HG02610 (cell line): ENCODE data around the gene SLC6A15.
A peak's percentile ranks its signal among the peaks of the same experiment; 100 is the strongest.

Experiments
- ATAC-seq: cut with Tn5 transposase; IDR thresholded peaks from one replicate; pipeline ENCODE4 v1.9.1; 2021; ENCODE audit warnings: mild to moderate bottlenecking, moderate library complexity; ENCODE audit not compliant: unreplicated experiment

The SLC6A15 gene

DNA sequence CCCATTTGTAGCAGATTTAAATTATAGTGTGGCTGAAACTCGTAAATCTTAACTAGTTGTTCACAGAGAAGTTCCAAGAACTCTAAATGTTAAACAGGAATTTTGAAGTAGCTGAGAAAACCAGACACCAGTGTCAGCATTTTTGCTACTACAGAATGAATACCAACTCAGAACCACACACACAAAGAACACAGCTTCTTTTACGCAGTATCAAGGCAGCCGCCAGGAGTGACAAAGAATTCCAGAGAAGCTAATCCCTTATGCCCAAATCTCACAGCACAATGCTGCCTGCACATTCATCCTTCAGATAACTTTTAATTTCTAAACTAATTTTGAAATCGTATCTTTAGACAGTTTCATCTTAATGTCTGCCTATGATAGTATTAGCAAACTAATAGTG, 37.4 kb downstream of the SLC6A15 start:
- ATAC-seq, result no peak

DNA sequence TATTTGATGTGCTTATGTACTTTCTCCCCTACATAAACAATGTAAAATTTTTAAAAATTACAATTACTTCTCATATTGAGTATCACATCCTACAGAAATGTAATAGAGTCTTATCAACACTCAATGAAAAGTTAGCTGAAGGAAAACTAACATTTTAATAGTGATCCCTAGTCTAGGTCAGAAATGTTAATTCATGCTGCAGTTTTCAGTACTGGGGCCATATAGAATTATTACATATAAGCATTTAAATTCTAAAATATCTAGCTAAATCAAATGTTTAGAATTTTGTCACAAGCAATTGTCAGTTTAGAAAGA, 37.8 kb downstream of the SLC6A15 start:
- ATAC-seq, result no peak

DNA sequence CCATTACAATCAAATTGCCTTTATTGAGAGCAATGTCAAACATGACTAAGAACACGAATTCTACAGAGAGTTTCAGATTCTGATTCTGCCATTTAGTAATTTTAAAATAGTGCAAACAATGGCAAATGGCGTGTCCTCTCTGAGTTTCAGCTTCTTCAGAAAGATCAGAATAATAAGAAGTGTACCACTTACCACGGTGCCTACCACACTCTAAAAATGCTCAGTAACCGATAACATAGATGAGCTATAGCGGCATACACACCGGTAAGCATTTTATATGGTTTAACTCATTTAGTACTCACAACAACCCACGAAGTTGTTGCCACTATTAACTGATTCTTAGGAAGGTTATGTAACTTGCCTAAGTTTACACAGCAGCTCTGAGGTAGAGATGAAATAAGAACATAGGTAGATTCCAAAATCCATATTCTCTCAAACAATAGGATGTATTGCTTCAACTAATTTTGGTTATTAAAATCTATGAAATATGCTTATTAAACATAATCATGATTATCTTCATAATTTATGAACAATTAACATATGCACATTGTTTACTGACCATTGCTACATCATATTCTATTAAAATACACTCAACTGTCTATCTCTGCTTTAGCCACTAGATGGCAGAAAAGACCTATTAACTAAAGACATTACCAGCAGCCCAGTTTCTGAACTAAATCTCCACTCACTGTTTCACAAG, 38.3 kb downstream of the SLC6A15 start:
- ATAC-seq, result peak; percentile 96

DNA sequence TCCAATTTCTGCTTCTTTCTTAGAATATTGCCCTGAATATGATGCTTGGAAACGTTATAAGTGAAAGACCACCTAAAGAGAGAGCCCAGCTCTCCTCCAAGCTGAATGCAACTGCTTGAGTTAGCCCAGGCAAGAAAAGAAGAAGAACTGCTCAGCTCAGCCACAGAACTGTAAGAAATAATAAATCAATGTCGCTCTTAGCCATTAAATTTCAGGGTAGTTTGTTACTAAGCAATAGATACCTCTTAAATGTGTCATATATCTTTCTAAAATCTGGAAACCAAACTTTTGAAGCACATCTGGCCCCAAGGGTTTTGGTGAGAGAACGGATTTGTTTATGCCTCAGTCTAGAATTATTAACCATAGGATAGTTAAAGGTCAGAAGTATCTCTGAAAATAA, 50.4 kb downstream of the SLC6A15 start:
- ATAC-seq, result no peak

DNA sequence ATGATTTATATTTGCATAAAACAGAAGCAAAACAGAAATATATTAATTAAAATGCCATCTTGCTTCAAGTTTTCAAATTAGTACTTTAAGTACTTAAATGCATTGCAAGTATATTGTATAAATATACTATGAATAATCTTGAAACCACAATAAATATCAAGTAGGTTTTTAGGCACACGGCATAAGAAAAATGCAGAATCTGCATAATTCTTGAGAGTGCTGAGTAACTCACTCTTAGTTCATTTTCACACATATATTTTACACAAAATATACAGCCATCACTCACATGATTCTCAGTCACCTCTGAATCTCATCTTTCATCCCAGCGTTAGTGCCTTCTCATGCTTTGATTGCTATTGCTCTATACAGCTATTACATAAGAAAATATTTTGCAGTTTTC, 51.9 kb downstream of the SLC6A15 start:
- no peak for ATAC-seq

DNA sequence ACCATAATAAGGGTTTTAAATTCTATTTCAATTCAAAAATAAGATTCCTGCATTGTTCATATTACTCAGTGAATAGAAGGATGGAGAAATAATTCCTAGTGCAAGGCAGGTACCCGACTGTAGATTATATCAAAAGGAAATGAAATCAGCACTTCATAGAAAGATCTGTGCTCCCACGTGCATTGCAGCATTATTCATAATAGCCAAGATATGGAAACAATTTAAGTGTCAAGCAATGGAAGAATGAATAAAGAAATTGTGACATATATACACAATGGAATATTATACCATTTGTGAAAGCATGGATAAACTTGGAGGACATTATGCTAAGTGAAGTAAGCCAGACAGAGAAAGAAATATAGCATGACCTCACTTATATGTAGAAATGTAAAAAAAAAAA, 53.8 kb downstream of the SLC6A15 start:
- no peak for ATAC-seq

DNA sequence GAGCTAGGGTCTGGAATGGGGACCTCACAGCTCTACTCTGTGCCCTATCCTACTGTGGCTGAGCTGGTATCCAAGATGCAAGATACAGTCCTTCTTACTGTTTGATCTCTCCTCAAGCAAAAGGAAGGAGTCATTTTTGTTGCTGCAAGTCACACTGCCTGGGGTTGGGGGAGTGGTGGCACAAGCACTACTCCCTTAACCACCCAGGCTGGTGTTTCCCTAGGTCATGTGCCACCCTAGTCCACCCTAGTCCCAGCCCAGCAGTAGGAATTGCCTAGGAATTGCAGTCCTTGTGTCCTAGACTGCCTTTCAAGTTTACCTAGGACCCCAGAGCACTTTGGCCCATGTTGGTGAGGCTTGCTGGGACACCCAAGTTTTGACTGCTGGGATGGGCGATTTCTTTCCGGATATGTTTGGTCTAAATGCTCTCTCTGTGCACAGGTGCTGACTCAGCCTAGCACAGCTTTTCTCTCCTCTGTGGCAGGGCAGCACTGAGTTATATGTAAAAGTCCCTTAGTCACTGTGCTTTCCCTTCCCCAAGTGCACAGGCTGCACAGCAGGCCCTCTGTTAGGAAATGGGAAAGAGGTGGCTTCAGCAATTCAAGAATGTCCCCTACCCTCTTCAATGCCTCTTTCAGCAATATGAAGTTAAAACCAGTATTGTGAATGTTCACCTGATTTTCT, 54.9 kb downstream of the SLC6A15 start:
- no peak for ATAC-seq

DNA sequence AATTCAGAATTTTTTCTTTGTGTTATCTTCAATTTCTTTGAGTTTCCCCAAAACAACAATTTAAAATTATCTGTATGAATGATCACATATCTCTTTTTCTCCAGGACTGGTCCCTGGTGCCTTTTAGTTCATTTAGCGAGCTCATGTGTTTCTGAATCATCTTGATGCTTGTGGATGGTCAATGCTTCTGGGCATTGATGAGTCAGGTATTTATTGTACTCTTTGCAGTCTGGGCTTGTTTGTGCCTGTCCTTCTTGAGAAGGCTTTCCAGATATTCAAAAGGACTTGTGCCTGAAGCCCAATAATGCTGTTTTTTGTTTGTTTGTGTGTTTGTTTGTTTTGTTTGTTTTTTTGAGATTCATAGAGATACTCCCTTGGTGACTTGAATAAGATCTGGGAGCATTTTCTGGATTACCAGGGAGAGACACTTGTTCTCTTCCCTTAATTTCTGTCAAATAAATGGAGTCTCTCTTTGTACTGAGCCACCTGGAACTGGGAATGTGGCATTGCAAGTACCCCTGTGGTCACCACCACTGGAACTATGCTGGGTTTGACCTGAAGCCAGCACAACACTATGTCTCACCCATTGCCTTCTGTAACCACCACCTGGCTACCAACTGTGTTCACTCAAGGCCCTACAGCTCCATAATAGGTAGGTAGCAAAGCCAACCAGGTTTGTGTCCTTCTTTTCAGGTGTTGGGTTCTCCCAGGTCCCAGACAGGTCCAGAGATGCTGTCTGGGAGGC, 56.3 kb downstream of the SLC6A15 start:
- no peak for ATAC-seq

DNA sequence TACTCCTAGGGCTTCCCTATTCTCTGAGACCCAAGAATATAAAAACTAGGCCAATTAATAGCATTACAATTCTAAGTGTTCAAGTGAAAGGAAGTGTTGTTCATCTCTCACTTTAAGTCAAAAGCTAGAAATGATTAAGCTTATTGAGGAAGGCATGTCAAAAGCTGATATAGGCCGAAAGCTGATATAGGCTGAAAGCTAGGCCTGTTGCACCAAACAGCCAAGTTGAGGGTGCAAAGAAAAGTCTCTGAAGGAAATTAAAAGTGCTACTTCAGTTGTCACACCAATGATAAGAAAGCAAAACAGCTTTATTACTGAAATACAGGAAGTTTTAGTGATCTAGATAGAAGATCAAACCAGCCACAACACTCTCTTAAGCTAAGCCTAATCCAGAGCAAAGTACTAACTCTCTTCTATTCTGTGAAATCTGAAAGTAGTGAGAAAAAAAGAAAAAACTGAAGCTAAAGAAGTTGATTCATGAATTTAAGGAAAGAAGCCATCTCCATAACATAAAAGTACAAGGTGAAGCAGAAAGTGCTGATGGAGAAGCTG, 68.9 kb downstream of the SLC6A15 start:
- no peak for ATAC-seq

DNA sequence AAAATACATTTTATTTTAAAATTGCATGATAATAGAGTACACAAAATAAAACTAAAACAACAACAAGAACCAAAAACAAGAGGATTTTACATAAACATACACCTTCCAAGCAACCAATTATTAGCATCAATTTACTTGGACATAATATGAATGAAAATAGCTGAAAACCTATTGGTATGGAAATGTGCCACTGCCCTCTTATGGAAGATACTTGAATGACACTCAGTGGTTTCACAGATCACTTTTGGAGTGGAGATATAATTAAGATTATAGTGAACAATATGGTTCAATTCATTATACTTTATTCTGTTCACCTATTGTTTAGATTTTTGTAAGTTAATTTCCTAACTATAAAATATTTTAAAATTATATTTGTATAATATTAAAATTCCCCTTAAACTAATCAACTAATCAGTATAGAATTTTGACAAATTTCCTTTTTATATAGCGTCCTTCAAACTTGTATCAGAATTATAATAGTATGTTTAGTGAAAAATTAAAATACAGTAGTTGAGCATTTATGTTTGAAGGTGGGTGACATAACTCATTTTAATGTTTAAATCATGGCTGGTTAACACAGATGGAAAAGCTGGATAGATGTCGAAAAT, 70.1 kb downstream of the SLC6A15 start:
- peak; percentile 56 for ATAC-seq

DNA sequence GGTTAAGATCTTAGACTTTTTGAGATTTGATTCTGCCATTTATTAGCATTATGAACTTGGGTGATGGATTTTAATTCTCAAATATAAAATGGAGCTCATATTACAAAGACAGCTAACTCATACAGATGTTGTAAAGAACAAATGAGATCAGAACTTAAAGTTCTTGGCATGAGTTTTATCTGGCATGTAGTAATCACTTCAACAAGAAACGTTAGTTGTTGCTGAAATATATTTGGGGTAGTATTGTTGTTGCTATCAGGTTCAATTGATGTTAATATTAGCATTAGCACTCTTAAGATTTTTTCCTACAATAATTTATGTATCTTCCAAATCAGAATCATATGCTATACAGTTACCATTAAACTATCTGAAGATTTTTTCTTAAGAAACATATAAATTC, 71.0 kb downstream of the SLC6A15 start:
- no peak for ATAC-seq

DNA sequence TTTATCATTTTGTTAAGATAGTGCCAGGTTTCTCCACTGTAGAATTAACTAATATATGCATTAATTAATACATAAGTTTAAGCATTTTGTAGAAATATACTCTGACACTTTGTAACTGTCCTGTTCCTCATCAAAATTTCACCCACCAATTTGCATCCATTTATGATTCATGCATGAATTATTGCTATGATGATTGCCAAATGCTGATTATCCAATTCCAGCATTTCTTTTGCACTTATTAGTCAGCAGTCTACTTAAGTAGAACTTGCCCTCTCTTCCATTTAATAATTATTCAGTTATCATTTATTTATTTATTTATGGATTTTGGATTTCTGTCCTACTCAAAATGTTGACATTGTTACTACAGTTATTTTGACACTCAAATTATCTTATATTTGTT, 72.2 kb downstream of the SLC6A15 start:
- ATAC-seq, result no peak

DNA sequence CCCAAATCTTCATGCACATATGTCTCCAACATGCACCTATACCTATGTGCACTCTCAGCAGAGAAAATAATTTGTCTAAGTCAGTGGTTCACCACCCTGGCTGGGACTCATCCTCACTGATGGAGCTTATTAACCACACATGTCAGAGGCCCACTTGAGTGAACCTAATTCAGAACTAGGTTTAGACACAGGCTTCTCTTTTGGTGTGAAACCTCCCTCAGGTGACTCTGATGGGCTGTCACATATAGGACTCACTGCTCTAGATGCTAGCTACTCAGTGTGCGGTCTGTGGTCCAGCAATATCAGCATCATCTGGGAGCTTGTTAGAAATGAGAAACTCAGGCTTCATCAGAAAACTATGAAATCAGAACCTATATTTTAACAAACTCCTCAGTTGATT, 85.7 kb downstream of the SLC6A15 start:
- no peak for ATAC-seq

DNA sequence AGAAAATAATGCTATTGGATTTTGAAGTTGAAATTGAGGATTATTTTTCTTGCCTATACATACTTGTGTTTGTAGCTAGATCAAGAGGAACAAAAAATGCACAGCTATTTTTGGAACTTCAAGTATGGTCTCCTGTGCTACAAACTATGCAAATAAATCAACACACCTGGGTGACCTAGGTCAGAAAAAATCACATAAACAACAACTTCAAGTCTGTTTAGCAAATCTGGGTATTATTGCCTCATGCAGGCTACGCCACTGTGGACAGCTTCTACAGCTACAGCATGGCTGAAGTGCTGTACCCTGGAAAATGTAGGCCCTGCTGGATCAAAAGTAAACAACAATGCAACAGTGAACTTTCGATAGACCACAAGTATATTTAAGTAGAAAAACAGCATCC, 87.5 kb downstream of the SLC6A15 start:
- no peak for ATAC-seq

DNA sequence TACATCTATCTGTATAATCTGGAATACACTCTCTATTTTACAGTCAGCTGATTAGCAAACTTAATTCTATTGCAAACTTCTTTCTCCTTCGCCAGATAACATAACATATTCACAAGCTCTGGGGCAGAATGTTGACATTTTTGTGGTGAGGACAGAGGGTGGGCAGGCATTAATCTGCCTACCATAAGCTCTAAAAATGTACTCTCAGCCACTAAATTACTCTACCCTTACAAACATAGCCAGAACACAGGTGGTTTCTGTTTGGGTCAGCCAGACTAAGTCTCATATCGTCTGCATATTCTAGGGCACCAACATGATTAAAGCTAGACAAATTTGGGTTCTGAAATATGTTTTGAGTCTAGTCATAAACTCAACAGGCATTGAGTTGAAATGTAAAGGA, 90.1 kb downstream of the SLC6A15 start:
- no peak for ATAC-seq

DNA sequence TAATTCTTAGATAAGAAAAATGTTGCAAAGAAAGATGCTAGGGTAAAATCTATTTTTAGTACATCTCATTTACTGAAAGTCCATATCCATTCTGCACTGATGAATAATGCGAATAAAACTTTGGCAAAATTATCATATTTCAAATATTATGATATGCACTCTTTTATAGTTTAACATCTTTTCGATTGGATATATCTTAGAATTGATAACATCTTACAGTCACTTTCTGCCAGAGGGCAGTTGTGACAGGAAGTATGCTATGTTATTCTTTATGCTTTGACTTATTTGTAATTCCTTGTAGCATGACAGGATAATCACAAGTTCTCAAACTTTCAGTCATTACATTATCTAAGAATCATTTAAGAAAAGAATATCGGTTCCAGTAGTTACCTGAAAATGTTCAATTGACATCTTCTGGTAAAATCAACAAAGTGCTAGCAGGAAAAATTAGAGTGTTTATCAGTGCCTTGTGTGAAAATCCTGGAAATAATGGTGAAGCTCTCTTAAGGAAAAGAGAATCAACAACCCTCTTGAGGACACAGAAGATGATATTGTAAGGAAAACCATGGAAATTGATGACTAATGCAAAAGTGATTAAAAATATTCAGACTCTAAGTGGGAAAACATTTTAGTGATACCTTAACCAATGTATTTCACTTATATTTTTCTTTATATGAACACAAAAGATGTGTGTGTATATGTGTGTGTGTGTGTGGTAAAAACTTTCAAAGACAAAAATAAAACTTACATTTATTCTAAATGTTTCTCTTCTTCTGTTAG, 95.5 kb downstream of the SLC6A15 start:
- no peak for ATAC-seq

DNA sequence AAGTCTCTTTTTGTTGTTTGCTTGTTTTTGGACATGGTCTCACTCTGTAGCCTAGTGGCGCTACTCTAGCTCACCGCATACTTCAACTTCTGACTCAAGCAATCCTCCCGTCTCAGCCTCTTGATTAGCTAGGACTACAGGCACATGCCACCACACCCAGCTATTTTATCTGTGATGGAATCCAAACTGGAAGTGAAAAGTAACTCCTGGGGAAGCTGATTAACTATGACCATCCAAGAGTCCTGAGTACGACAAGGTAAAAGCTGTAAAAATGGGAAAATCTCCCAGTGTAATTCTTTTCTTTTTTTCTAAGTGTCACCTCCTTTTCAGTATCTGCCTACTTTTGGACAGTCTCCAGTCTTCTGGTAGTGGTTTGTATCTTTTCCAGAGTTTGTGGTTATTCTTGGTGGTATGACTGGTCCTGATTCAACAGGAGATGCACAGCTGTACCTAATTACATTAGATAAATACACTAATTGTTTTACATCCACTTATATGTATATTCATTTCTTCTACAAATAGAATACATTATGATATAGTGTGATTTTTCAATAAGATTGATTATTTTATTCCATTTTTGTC, 97.8 kb downstream of the SLC6A15 start:
- ATAC-seq, result peak; percentile 20

DNA sequence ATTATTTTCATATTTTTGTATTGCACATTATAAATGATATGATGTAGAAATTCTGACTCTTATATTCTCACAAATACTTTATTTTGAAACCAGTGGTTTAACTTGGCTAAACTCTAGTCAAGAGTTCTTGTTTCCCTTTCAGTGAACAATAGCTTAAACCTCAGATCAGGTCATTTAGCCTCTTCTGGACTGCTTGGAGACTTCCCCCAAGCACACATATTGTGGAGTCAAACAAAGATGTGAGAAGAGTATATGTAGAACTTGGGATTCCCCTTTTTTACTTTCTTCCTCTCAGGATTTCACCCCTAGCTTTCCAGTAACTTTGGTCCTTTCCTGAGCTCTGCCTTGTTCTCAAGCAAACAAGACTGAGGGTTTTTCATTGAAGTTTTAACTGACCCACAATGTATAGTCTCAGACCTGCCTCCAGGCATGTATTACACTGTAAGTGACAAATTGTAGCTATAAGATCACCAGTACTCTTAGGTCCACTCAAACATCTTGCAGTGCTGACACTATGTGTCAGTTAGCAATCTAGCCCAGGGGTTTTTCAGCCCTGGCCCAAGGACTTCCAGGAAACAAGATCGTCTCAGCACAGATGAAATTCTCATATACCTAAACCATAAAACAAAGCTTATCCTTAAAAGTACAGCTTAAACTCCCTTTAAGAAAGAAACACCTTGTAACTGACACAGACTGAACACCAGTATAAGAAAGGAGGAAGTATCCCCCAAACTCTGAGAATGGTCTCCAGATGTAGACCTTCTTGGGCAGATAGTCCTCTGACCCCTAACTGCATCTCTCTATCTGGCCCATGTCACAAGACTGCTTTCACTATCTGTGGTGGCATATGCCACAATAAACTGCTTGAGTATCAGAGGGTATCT, 98.6 kb downstream of the SLC6A15 start:
- ATAC-seq, result peak; percentile 93

DNA sequence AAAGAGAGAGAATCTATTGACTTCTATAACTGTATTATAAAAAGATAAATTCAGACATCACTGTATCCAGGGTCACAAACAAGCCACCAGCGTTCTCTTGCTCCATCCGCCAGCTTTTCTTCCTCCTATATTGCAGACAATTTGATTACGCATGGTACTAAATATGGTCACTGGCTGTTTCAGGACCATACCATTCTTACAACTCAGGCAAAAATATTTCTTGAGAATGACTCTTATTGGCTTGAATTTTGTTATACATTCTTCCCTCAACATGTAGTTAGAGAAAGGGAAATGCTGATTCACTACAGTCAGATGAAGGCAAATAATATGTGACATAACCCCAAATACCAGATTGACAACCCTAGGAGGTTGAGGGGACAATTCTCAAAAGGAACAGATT, 101.3 kb downstream of the SLC6A15 start:
- no peak for ATAC-seq
